Bronchial epithelial cell (primary cell): ENCODE measurements around the gene TSPAN16. TPM values are rescaled to one million over a fixed set of nuclear protein-coding genes. Genes with fewer than 3 reads are reported as not detected.
A peak's percentile ranks its signal among the peaks of the same experiment; 100 is the strongest.

Experiments
- DNase-seq: peaks from one replicate; pipeline ENCODE4 v3.0.0-alpha.2; 2010; ENCODE audit warnings: low read depth
- FAIRE-seq: peaks from 2 replicates; lab custom pipeline; 2011; peaks lifted over from hg19 to GRCh38; lab: Jason Lieb, UNC
- H3K27me3 ChIP-seq: 2 replicates; pipeline ENCODE4 v1.5.1; 2011; ENCODE audit warnings: low read length; ENCODE audit not compliant: control insufficient read depth, insufficient read depth
- H3K36me3 ChIP-seq: 2 replicates; pipeline ENCODE4 v1.5.1; 2011; ENCODE audit warnings: low read length; ENCODE audit not compliant: control insufficient read depth, insufficient read depth
- H3K4me3 ChIP-seq: 2 replicates; pipeline ENCODE4 v1.5.1; 2011; ENCODE audit warnings: mild to moderate bottlenecking, low read depth, low read length, control low read depth
- total RNA-seq: library from RNA; depleted of rRNA; stranded (reverse); fragments of >200 nt; gene quantifications from 2 replicates; pipeline ENCODE4 v1.2.1, GENCODE V29; 2014
- TF ChIP-seq, protein P1 (sequence below): IDR thresholded peaks from 2 replicates; pipeline ENCODE4 v1.5.1; 2011; ENCODE audit warnings: mild to moderate bottlenecking, moderate library complexity, low read length, control low read depth, inconsistent platforms; ENCODE audit not compliant: insufficient read depth, severe bottlenecking

Gene TSPAN16, protein sequence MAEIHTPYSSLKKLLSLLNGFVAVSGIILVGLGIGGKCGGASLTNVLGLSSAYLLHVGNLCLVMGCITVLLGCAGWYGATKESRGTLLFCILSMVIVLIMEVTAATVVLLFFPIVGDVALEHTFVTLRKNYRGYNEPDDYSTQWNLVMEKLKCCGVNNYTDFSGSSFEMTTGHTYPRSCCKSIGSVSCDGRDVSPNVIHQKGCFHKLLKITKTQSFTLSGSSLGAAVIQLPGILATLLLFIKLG
- total RNA-seq = not detected in 2 replicates

DNA sequence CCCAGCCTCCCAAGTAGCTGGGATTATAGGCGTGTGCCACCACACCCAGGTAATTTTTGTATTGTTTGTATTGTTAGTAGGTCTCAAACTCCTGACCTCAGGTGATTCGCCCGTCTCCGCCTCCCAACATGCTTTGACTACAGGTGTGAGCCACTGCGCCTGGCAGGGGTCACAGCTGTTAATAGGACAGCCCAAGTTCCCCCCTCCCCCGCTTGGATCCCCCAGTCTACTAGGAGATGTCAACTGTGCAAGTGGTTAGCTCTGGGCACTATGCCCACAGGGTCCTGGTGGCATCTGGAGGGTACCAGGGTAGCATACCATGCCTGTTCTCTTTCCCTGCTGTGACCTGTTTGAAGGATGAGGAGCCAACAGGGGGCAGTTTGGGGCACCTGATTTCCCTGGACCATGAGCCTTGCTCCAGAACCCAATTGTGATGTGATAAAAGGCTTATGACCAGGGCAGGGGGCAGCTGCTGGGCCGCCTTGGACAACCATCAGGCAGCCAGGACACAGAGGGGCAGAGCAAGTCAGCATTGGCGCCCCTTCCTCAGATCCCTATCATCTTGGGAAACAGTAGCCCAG, at the start of gene TSPAN16:
Gene TSPAN16, plus strand, starts transcription at position 496 of the 581 bp plus-strand sequence. CDS start 138 bp downstream, outside the sequence.
- no peak for FAIRE-seq
- DNase-seq = no peak
- no peak within 1 kb of the TSS for H3K4me3 ChIP-seq
- H3K27me3 ChIP-seq = no peaks in the 10 kb centered on the region
- TF ChIP-seq, protein P1, sequence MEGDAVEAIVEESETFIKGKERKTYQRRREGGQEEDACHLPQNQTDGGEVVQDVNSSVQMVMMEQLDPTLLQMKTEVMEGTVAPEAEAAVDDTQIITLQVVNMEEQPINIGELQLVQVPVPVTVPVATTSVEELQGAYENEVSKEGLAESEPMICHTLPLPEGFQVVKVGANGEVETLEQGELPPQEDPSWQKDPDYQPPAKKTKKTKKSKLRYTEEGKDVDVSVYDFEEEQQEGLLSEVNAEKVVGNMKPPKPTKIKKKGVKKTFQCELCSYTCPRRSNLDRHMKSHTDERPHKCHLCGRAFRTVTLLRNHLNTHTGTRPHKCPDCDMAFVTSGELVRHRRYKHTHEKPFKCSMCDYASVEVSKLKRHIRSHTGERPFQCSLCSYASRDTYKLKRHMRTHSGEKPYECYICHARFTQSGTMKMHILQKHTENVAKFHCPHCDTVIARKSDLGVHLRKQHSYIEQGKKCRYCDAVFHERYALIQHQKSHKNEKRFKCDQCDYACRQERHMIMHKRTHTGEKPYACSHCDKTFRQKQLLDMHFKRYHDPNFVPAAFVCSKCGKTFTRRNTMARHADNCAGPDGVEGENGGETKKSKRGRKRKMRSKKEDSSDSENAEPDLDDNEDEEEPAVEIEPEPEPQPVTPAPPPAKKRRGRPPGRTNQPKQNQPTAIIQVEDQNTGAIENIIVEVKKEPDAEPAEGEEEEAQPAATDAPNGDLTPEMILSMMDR = peak; percentile 3
- H3K36me3 ChIP-seq = no peaks in the 10 kb centered on the region

DNA sequence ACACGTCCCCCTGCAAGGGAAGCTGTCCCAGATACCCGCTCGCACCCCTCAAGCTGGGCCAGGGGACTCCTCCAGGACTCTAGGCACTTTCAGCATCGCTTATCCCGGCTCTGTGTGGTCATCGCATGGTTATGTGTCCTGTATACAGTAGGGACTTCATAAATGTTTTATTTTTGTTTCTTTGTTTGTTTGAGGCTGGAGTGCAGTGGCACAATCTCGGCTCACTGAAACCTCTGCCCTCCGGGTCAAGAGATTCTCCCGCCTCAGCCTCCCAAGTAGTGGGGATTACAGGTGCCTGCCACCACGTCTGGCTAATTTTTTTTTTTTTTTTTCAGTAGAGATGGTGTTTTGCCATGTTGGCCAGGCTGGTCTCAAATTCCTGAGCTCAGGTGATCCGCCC, 49.0 kb upstream of the TSPAN16 start:
- FAIRE-seq = no peak
- H3K36me3 ChIP-seq = peaks cover 30% of the 10 kb centered on the region

DNA sequence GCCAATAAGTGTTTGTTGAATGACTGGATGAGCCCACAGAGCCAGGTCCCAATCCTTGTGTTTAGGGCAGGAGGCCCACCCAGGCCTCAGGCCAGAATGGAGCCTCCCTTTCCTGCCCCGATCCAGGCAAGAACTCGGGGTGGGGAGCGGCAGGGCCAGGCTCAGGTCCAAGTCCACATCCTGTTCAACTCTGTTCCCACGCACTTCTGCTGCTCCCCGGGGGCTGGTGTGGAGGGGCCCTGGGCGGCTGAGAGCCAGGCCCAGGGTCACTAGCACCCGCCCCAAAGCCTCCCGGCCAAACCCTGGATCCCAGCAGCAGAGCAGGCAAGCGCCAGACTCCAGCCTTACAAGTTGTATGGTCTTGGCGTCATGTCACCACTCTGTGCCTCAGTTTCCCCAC, 48.6 kb upstream of the TSPAN16 start:
- TF ChIP-seq, protein P1 = no peak
- H3K4me3 ChIP-seq = no peak overlapping the region
- FAIRE-seq (no peak), DNase-seq (no peak)
- H3K27me3 ChIP-seq = no peaks in the 10 kb centered on the region
- H3K36me3 ChIP-seq = peaks cover 32% of the 10 kb centered on the region

More for the DNA sequence above, 49.0 kb upstream of the TSPAN16 start:
- DNase-seq = no peak
- Histone ChIP-seq H3K4me3 (no peak overlapping the region), H3K27me3 (no peaks in the 10 kb centered on the region)
- TF ChIP-seq, protein P1 = no peak

DNA sequence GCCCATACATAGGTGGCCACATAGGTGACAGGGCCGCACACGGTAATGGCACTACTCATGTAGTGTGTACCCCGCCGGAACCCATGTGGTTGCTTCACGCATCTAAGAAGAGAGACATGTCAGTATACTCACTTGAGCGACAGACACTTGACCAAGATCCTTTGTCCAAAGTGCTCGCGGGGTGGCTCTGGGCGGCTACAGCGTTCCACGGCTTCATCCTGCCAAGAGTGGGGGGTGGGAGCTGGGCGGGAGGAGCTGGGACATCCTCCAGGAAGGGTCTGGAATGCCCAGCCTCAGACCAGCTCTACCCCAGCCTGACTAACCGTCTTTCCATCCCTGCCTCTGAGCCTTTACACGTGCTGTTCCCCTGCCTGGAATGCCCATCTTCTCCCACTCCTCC, 48.0 kb upstream of the TSPAN16 start:
- H3K36me3 ChIP-seq = peaks cover 32% of the 10 kb centered on the region
- TF ChIP-seq, protein P1 = no peak
- no peak overlapping the region for H3K4me3 ChIP-seq

DNA sequence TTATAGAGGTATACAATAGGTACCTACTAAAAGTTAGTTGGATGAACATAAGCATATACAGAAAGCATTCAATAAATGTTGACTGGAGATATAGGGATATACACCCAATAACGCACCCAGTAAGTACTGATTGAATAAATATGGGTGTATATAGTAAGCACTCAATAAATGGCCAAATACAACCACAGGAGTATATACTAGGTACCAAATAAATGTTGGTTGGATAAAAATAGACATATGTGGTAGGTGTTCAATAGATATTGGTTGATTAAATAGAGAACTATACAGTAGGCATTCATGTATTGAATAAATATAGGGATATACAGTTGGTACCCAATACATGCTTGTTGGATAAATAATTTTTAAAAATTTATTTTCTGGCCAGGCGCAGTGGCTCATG, 47.1 kb upstream of the TSPAN16 start:
- Histone ChIP-seq H3K36me3 (peaks cover 28% of the 10 kb centered on the region), H3K27me3 (no peaks in the 10 kb centered on the region), H3K4me3 (no peak overlapping the region)
- TF ChIP-seq, protein P1 = no peak
- no peak for DNase-seq
- FAIRE-seq = no peak

More for the DNA sequence above, 48.0 kb upstream of the TSPAN16 start:
- DNase-seq = no peak
- no peaks in the 10 kb centered on the region for H3K27me3 ChIP-seq
- FAIRE-seq = no peak
